Trophoblast cell (in vitro differentiated cells and primary cell): ENCODE data around the gene KRT13.
A peak's percentile ranks its signal among the peaks of the same experiment; 100 is the strongest.

Experiments
- DNase-seq, 2 donors: peaks; one replicate each; pipeline ENCODE4 v3.0.0-alpha.2; 2016
- H2AFZ ChIP-seq: 2 replicates; pipeline ENCODE4 v1.6.1; 2013; ENCODE audit warnings: low read length, moderate library complexity, mild to moderate bottlenecking; ENCODE audit not compliant: insufficient read depth, poor library complexity
- H2AK5ac ChIP-seq: 2 replicates; pipeline ENCODE4 v1.6.1; 2013; ENCODE audit warnings: mild to moderate bottlenecking, low read length
- H2BK120ac ChIP-seq: 2 replicates; pipeline ENCODE4 v1.6.1; 2013; ENCODE audit warnings: low read length, mild to moderate bottlenecking, moderate library complexity; ENCODE audit not compliant: insufficient read depth, poor library complexity
- H2BK12ac ChIP-seq: 2 replicates; pipeline ENCODE4 v1.6.1; 2013; ENCODE audit warnings: mild to moderate bottlenecking, low read length, moderate library complexity
- H2BK5ac ChIP-seq: 2 replicates; pipeline ENCODE4 v1.6.1; 2013; ENCODE audit warnings: low read length, low read depth, moderate library complexity, mild to moderate bottlenecking; ENCODE audit not compliant: poor library complexity
- H3K14ac ChIP-seq: 2 replicates; pipeline ENCODE4 v1.6.1; 2013; ENCODE audit warnings: mild to moderate bottlenecking, low read length
- H3K18ac ChIP-seq: 2 replicates; pipeline ENCODE4 v1.6.1; 2013; ENCODE audit warnings: mild to moderate bottlenecking, low read length
- H3K23ac ChIP-seq: 2 replicates; pipeline ENCODE4 v1.6.1; 2013; ENCODE audit warnings: low read length
- H3K27ac ChIP-seq: 2 replicates; pipeline ENCODE4 v1.5.1; 2013; ENCODE audit warnings: low read depth, mild to moderate bottlenecking, inconsistent platforms, low read length, moderate library complexity
- H3K27me3 ChIP-seq: 2 replicates; pipeline ENCODE4 v1.6.1; 2013; ENCODE audit warnings: inconsistent platforms, mild to moderate bottlenecking, low read length, moderate library complexity; ENCODE audit not compliant: insufficient read depth
- H3K36me3 ChIP-seq, 2 experiments: 1 replicate in 1 of 2; 2 replicates in 1 of 2; pipeline ENCODE4 v1.6.1; 2013; ENCODE audit warnings: low read length in 2 of 2, mild to moderate bottlenecking in 2 of 2, moderate library complexity in 1 of 2; ENCODE audit not compliant: insufficient read depth in 2 of 2, control insufficient read depth in 1 of 2
- H3K4ac ChIP-seq: 2 replicates; pipeline ENCODE4 v1.6.1; 2013; ENCODE audit warnings: low read depth, mild to moderate bottlenecking, low read length, moderate library complexity
- H3K4me1 ChIP-seq, 2 experiments: 1 replicate in 1 of 2; 2 replicates in 1 of 2; pipeline ENCODE4 v1.6.1; 2013; ENCODE audit warnings: low read length in 2 of 2, mild to moderate bottlenecking in 2 of 2, moderate library complexity in 1 of 2; ENCODE audit not compliant: insufficient read depth in 2 of 2, control insufficient read depth in 1 of 2
- H3K4me2 ChIP-seq: 2 replicates; pipeline ENCODE4 v1.6.1; 2013; ENCODE audit warnings: inconsistent platforms, mild to moderate bottlenecking, low read length, moderate library complexity
- H3K4me3 ChIP-seq: 2 replicates; pipeline ENCODE4 v1.5.1; 2013; ENCODE audit warnings: mild to moderate bottlenecking, low read depth, low read length, inconsistent platforms
- H3K79me1 ChIP-seq: one replicate; pipeline ENCODE4 v1.6.1; 2013; ENCODE audit warnings: low read length
- H3K79me2 ChIP-seq: 2 replicates; pipeline ENCODE4 v1.6.1; 2013; ENCODE audit warnings: low read length, mild to moderate bottlenecking; ENCODE audit not compliant: control insufficient read depth, insufficient read depth, poor library complexity
- H3K9ac ChIP-seq: 2 replicates; pipeline ENCODE4 v1.6.1; 2013; ENCODE audit warnings: mild to moderate bottlenecking, low read length
- H3K9me3 ChIP-seq: 2 replicates; pipeline ENCODE4 v1.6.1; 2013; ENCODE audit warnings: low read depth, mild to moderate bottlenecking, control low read depth, inconsistent platforms, low read length; ENCODE audit not compliant: insufficient read depth
- H4K12ac ChIP-seq: 2 replicates; pipeline ENCODE4 v1.6.1; 2013; ENCODE audit warnings: low read depth, mild to moderate bottlenecking, low read length, moderate library complexity
- H4K8ac ChIP-seq: 2 replicates; pipeline ENCODE4 v1.6.1; 2013; ENCODE audit warnings: low read depth, mild to moderate bottlenecking, low read length, moderate library complexity
- H4K91ac ChIP-seq: one replicate; pipeline ENCODE4 v1.6.1; 2013; ENCODE audit warnings: low read depth, mild to moderate bottlenecking, low read length, moderate library complexity
- WGBS: extraction: QIAGEN DNeasy Blood & Tissue Kit; methylation state at CpG from one replicate; pipeline ENCODE4 v1.1.7; 2013; ENCODE audit warnings: missing lambda C conversion rate; ENCODE audit not compliant: insufficient read length, insufficient coverage; ENCODE audit errors: extremely low coverage; 5-methylcytosine and 5-hydroxymethylcytosine counted together

KRT13 gene

DNA sequence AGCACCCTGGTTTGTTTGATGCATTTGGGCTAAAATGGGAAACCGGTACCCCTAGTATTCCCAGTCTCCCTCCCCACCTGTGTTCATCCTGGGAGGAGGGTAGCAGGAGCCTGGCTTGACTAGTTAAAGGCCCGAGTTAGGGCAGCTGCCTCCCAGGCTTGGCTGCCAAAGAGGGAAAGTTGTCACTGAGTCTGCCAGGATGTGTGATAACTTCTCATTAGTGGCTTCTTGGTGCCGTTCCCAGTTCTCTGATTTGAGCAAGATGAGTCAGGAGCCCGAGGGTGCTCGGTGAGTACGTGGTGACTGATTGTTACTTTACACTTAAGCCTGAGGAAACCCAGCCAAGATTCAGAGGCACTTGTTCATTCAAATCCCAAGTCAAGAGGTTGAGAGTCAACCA, 40.7 kb downstream of the KRT13 start:
- H3K18ac ChIP-seq: no peak overlapping the region
- no peak overlapping the region for H4K91ac ChIP-seq
- no peak overlapping the region for H2BK120ac ChIP-seq
- H2BK5ac ChIP-seq: no peak overlapping the region
- H3K23ac ChIP-seq: no peak overlapping the region
- no peaks in the 10 kb centered on the region for H3K36me3 ChIP-seq
- no peak overlapping the region for H3K4me2 ChIP-seq
- H2AFZ ChIP-seq: no peak overlapping the region
- no peak overlapping the region for H3K14ac ChIP-seq
- no peak overlapping the region for H4K8ac ChIP-seq
- no peak overlapping the region for H3K9ac ChIP-seq
- no peak overlapping the region for H4K12ac ChIP-seq
- H3K4me3 ChIP-seq: no peak overlapping the region
- peak; percentile 9 to 25 for DNase-seq
- no peaks in the 10 kb centered on the region for H3K4me1 ChIP-seq
- H3K9me3 ChIP-seq: peaks cover 5% of the 10 kb centered on the region
- H3K79me2 ChIP-seq: no peaks in the 10 kb centered on the region
- no peaks in the 10 kb centered on the region for H3K27me3 ChIP-seq
- H2AK5ac ChIP-seq: no peak overlapping the region
- H2BK12ac ChIP-seq: no peak overlapping the region
- WGBS: no CpG with 5 or more reads among the region's 6 CpGs
- no peak overlapping the region for H3K4ac ChIP-seq
- H3K79me1 ChIP-seq: no peaks in the 10 kb centered on the region
- H3K27ac ChIP-seq: no peak overlapping the region

- Histone ChIP-seq H4K12ac (no peak overlapping the region), H2BK120ac (no peak overlapping the region), H3K4me1 (no peaks in the 10 kb centered on the region), H3K18ac (no peak overlapping the region), H3K9ac (no peak overlapping the region), H4K8ac (no peak overlapping the region), H3K27ac (no peak overlapping the region), H3K9me3 (peaks cover 5% of the 10 kb centered on the region), H3K4ac (no peak overlapping the region), H3K23ac (no peak overlapping the region), H3K36me3 (no peaks in the 10 kb centered on the region), H3K14ac (no peak overlapping the region), H3K4me3 (no peak overlapping the region), H3K79me2 (no peaks in the 10 kb centered on the region), H3K27me3 (no peaks in the 10 kb centered on the region), H2BK12ac (no peak overlapping the region), H3K4me2 (no peak overlapping the region), H2AFZ (no peak overlapping the region), H2AK5ac (no peak overlapping the region), H4K91ac (no peak overlapping the region), H2BK5ac (no peak overlapping the region), H3K79me1 (no peaks in the 10 kb centered on the region)
- no peak for DNase-seq
- no CpG with 5 or more reads among the region's 11 CpGs for WGBS
These were observed 41.2 kb downstream of the KRT13 start for GRCh38 chr17:41464173-41464572.

- H3K4ac ChIP-seq: no peak overlapping the region
- no peak overlapping the region for H3K27ac ChIP-seq
- H3K4me2 ChIP-seq: no peak overlapping the region
- no peak overlapping the region for H2AK5ac ChIP-seq
- no peak overlapping the region for H2BK12ac ChIP-seq
- no peak overlapping the region for H2BK5ac ChIP-seq
- no peak overlapping the region for H3K18ac ChIP-seq
- no peak overlapping the region for H3K14ac ChIP-seq
- H2BK120ac ChIP-seq: no peak overlapping the region
- H4K12ac ChIP-seq: no peak overlapping the region
- no peaks in the 10 kb centered on the region for H3K4me1 ChIP-seq
- DNase-seq: no peak
- no peak overlapping the region for H2AFZ ChIP-seq
- H3K79me2 ChIP-seq: no peaks in the 10 kb centered on the region
- no peak overlapping the region for H4K8ac ChIP-seq
- peaks cover 5% of the 10 kb centered on the region for H3K9me3 ChIP-seq
- no peak overlapping the region for H4K91ac ChIP-seq
- H3K79me1 ChIP-seq: no peaks in the 10 kb centered on the region
- H3K27me3 ChIP-seq: no peaks in the 10 kb centered on the region
- H3K4me3 ChIP-seq: no peak overlapping the region
- no CpG with 5 or more reads among the region's 8 CpGs for WGBS
- H3K23ac ChIP-seq: no peak overlapping the region
- H3K36me3 ChIP-seq: no peaks in the 10 kb centered on the region
- H3K9ac ChIP-seq: no peak overlapping the region
These were observed 41.7 kb downstream of the KRT13 start for GRCh38 chr17:41463746-41464145.

DNA sequence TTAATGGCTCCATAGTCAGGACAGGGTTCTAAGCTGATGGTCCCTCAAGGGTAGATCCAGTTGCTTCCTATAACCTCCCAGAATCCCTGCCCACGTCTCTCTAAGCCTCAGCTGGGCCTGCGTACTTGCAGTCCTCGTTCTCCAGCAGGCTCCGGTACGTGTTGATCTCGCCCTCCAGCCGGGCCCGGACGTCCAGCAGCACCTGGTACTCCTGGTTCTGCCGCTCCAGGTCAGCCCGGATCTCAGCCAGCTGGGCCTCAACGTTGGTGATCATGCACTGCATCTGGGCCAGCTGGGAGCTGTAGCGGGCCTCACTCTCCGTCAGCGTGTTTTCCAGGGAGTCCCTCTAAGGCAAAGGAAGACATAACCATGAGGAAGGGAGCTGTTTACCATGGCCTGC, 42.7 kb downstream of the KRT13 start:
- H2BK5ac ChIP-seq: no peak overlapping the region
- no peak for DNase-seq

More for the DNA sequence above, 42.7 kb downstream of the KRT13 start:
- H3K18ac ChIP-seq: no peak overlapping the region
- no peak overlapping the region for H4K12ac ChIP-seq
- H3K36me3 ChIP-seq: no peaks in the 10 kb centered on the region
- peaks cover 5% of the 10 kb centered on the region for H3K9me3 ChIP-seq
- no peak overlapping the region for H3K9ac ChIP-seq
- WGBS: no CpG with 5 or more reads among the region's 15 CpGs
- H2AFZ ChIP-seq: no peak overlapping the region
- H2BK12ac ChIP-seq: no peak overlapping the region
- no peaks in the 10 kb centered on the region for H3K79me2 ChIP-seq
- no peaks in the 10 kb centered on the region for H3K27me3 ChIP-seq
- H3K23ac ChIP-seq: no peak overlapping the region
- no peak overlapping the region for H3K4me3 ChIP-seq
- no peaks in the 10 kb centered on the region for H3K4me1 ChIP-seq
- H3K14ac ChIP-seq: no peak overlapping the region
- no peak overlapping the region for H3K4me2 ChIP-seq
- H4K8ac ChIP-seq: no peak overlapping the region
- no peak overlapping the region for H3K4ac ChIP-seq
- no peak overlapping the region for H4K91ac ChIP-seq
- H3K79me1 ChIP-seq: no peaks in the 10 kb centered on the region
- no peak overlapping the region for H3K27ac ChIP-seq
- H2AK5ac ChIP-seq: no peak overlapping the region
- no peak overlapping the region for H2BK120ac ChIP-seq
